HG02870 (cell line): ENCODE data around the gene RALBP1.
"Not testable (repeated sequence)": the region's sequence is repeated elsewhere in the genome, so short reads cannot be mapped to it uniquely, and the experiment has no call there.

Experiments
- ATAC-seq: cut with Tn5 transposase; IDR thresholded peaks from one replicate; pipeline ENCODE4 v1.9.1; 2021; ENCODE audit warnings: mild to moderate bottlenecking, moderate library complexity; ENCODE audit not compliant: unreplicated experiment

The RALBP1 gene

GRCh38 chr18:9474983-9475642 lies at the start of gene RALBP1:
Gene RALBP1, plus strand, starts transcription at chr18:9475513. Its CDS starts 37,533 bp downstream, at chr18:9513046.
- peak; percentile 92 for ATAC-seq

GRCh38 chr18:9426753-9427152 lies 48.6 kb upstream of the RALBP1 start:
- no peak for ATAC-seq

GRCh38 chr18:9428301-9428706 lies 47.0 kb upstream of the RALBP1 start:
- no peak for ATAC-seq

- ATAC-seq = no peak
These were observed 46.3 kb upstream of the RALBP1 start for GRCh38 chr18:9428862-9429661.

- ATAC-seq = no peak
These were observed 45.7 kb upstream of the RALBP1 start for GRCh38 chr18:9429662-9429993.

- not testable (repeated sequence) for ATAC-seq
These were observed 45.0 kb upstream of the RALBP1 start for GRCh38 chr18:9430315-9430714.

- no peak for ATAC-seq
These were observed 44.0 kb upstream of the RALBP1 start for GRCh38 chr18:9431296-9431695.

- not testable (repeated sequence) for ATAC-seq
These were observed 42.2 kb upstream of the RALBP1 start for GRCh38 chr18:9433122-9433521.

- no peak for ATAC-seq
These were observed 41.6 kb upstream of the RALBP1 start for GRCh38 chr18:9433671-9434121.

GRCh38 chr18:9434122-9434701 lies 41.1 kb upstream of the RALBP1 start:
- no peak for ATAC-seq

GRCh38 chr18:9435041-9435440 lies 40.3 kb upstream of the RALBP1 start:
- no peak for ATAC-seq

- no peak for ATAC-seq
These were observed 38.9 kb upstream of the RALBP1 start for GRCh38 chr18:9436206-9436929.

GRCh38 chr18:9437021-9437437 lies 38.3 kb upstream of the RALBP1 start:
- no peak for ATAC-seq

GRCh38 chr18:9437672-9438071 lies 37.6 kb upstream of the RALBP1 start:
- no peak for ATAC-seq

- ATAC-seq = no peak
These were observed 34.3 kb upstream of the RALBP1 start for GRCh38 chr18:9441061-9441460.

GRCh38 chr18:9444549-9444948 lies 30.8 kb upstream of the RALBP1 start:
- ATAC-seq = no peak

- no peak for ATAC-seq
These were observed 28.5 kb upstream of the RALBP1 start for GRCh38 chr18:9446839-9447238.

GRCh38 chr18:9447334-9447733 lies 28.0 kb upstream of the RALBP1 start:
- no peak for ATAC-seq

GRCh38 chr18:9449600-9450414 lies 25.5 kb upstream of the RALBP1 start:
- ATAC-seq = no peak

GRCh38 chr18:9450920-9451319 lies 24.4 kb upstream of the RALBP1 start:
- ATAC-seq = not testable (repeated sequence)
